ENCODE data around the gene TNRC6C. TPM values are rescaled to one million over a fixed set of nuclear protein-coding genes. Genes with fewer than 3 reads are reported as not detected.
"Not testable (repeated sequence)": the region's sequence is repeated elsewhere in the genome, so short reads cannot be mapped to it uniquely, and the experiment has no call there.

TNRC6C gene
- total and polyA plus RNA-seq, 12 donors, result 2.2 to 31.4 (median 24.2) TPM

DNA sequence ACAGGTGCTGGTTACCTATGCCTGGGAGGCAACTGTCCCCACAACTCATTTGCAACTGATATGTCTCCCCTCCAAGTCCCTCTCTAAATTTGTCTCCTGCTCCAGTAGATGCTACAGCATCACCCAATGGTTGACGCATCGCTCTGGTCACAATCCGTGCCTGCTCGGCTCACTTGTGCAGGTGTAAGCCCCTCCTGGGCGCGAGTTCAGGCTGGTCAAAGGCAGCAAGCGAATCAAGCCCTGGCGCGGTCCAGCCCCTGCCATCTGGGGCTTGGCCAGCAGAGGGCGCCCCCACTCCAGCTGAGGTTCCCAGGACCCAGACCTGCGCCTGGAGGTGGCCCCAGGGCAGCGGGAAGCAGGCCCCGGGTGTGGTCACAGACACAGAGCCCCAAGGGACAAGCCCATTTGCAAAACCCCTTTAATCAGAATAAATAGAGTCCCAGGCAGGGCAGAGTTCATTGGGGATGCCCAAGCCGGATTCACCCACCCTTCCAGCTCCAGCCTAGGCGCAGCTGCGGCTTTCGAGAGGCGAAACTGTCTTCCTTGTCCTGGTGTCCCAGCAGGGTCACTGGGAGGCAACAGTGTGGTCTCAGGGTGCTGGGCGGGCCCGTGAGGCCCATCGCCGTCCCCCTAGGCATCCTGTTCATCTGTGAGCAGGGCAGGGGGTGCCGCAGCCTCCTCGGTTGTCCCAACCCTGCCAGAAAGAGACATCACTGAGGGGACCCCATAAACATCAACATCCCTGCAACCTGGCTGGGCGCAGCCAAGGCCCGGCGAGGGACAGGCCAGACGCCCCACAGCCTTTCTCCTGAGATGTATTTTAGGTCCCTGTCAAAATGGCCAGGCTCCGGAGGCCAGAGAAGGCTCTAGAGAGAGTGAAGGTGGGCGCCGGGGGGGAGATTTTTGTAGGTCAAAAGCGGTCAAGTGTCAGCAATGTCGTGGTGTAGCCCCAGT, 154.3 kb downstream of the TNRC6C start:
- Histone ChIP-seq H3K36me3 (peaks cover 0 to 91% (median 7%) of the 10 kb centered on the region in 9 donors), H3K4me3 (no peak overlapping the region), H3K9me3 (no peaks in the 10 kb centered on the region), H3K27ac (peak overlapping the region in 8 of 10 donors; percentile 11 to 53 (median 29)), H3K4me1 (peaks cover 19 to 77% (median 32%) of the 10 kb centered on the region in 9 donors), H3K27me3 (no peaks in the 10 kb centered on the region)
- WGBS, 2 donors, result 51 to 53% methylated on average over 33 of the region's 33 CpGs
- TF ChIP-seq CTCF (IDR thresholded peaks at IDR 0.05), result peak; percentile 99 to 100 (median 100)
- peak; percentile 77 to 85 for DNase-seq
- ATAC-seq, result peak; percentile 66 to 78 (median 70)
- intact Hi-C loops (cut with DNase I), result loop anchor here (1.0 to 10.0 kb wide), 10 partner anchors 22 to 310 kb away; no protein-coding TSS in a partner anchor

DNA sequence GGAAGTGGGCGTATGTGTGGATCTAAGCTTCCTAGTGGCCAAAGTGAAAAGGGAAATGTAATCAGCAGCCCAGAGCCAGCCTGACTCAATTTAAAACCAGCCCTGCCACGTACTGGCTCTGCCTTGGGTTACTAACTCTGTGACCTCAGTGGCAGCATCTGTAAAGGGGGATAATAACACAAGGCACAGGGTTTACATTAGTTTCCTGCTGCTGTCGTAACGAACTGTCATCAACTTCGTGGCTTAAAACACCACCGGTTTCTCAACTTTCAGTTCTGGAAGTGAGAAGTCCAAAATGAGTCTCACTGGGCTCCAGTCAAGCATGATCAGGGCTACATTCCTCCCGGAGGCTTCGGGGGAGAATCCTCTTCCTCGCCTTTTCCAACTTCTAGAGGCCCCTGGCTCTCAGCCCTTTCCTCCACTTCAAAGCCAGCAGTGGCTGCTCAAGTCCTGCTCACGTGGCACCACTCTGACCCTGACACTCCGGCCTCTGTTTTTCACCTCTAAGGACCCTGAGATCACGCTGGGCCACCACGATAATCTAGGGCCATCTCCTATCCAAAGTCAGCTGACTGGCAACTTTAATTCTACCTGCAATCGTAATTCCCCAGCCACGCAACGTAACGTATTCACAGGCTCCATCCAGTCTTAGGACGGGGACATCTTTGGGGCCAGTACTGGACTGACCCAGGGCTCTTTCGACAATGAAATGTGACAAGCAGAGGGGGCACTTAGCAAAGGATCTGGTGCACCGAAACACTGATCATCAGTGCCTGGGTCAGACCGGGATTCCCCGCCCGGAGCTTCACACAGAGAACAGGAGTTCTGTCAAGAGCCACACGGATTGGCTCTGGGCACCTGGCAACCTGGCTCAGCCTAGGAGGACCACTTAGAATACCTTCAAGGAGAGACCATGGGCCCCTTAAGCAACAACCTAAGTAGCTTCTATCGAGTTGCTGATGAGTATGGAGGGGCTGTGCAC, 155.6 kb downstream of the TNRC6C start:
- ATAC-seq, result no peak
- Histone ChIP-seq H3K9me3 (no peaks in the 10 kb centered on the region), H3K27me3 (no peaks in the 10 kb centered on the region), H3K4me3 (no peak overlapping the region), H3K4me1 (peaks cover 19 to 71% (median 35%) of the 10 kb centered on the region in 9 donors), H3K36me3 (peaks cover 0 to 95% (median 7%) of the 10 kb centered on the region in 9 donors), H3K27ac (peak overlapping the region in 8 of 10 donors; percentile 33 to 74 (median 54))
- intact Hi-C loops (cut with DNase I), result loop anchor here in 9 of 10 donors (2.0 to 10.0 kb wide), 8 partner anchors 21 to 308 kb away; no protein-coding TSS in a partner anchor
- TF ChIP-seq CTCF (IDR thresholded peaks at IDR 0.05), result no peak
- DNase-seq, result no peak
- WGBS, 2 donors, result 75 to 84% methylated on average over 25 of the region's 25 CpGs

DNA sequence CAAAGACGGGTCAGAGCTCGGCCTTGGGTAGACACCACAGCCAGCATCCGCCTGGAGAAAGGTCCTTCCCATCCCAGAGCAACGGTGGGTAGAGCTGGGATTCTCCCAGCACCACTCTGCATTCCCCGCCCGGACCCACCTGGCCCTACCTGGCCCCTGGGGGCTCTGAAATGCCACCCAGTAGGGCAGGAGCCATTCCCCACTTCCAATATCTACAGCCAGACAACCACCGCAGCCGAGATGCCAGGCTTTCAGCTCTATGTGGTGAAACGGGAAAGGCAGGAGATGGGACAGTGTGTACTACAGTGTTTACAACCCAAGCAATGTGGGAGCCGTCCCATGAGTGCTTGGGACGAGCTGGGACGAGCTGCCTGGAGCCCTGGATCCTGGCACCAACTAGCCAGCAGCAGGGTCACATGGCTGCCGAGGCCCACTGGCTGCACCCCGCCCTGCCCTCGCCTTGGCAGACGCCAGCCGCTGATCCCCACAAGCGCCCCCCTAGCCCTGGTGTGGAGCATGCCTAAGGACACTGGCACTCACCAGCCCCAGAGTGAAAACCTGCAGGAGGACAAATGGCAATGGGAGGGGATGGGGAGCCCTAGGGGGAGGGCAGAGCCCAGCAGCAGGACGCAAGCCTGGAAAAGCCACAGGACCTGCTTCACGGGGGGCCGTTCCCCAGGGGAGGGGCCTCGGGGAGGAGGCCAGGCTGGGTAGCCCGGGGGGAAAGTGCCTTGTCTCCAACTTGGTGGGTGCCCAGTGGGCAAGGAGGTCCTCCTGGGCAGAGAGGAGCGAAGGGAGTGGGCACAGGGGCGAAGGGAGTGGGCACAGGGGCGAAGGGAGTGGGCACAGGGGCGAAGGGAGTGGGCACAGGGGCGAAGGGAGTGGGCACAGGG, 156.6 kb downstream of the TNRC6C start:
- DNase-seq (no peak), ATAC-seq (peak; percentile 19 to 87 (median 55))
- H3K27ac ChIP-seq, result peak overlapping the region in 7 of 10 donors; percentile 33 to 74 (median 55)
- intact Hi-C loops (cut with DNase I), result loop anchor here in 9 of 10 donors (5.0 to 10.0 kb wide), 5 partner anchors 62 to 307 kb away; no protein-coding TSS in a partner anchor
- no peaks in the 10 kb centered on the region for H3K27me3 ChIP-seq
- no peak overlapping the region for H3K4me3 ChIP-seq
- peaks cover 0 to 95% (median 7%) of the 10 kb centered on the region in 9 donors for H3K36me3 ChIP-seq
- TF ChIP-seq CTCF (IDR thresholded peaks at IDR 0.05), result no peak
- peaks cover 19 to 61% (median 35%) of the 10 kb centered on the region in 9 donors for H3K4me1 ChIP-seq
- 51 to 74% methylated on average over 26 to 27 of the region's 28 CpGs for WGBS, 2 donors
- H3K9me3 ChIP-seq, result no peaks in the 10 kb centered on the region

DNA sequence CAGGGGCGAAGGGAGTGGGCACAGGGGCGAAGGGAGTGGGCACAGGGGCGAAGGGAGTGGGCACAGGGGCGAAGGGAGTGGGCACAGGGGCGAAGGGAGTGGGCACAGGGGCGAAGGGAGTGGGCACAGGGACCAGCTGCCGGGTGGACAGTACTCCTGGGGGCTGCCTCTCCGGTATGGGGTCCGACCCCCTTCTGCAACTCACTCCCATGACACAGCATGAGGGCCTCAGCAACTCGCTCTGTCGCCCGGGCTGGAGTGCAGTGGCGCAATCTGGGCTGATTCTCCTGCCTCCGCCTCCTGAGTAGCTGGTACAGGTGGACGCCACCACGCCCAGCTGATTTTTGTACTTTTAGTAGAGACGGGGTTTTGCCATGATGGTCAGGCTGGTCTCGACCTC, 157.3 kb downstream of the TNRC6C start:
- H3K27me3 ChIP-seq, H3K9me3 ChIP-seq, DNase-seq, H3K4me3 ChIP-seq, H3K27ac ChIP-seq, ATAC-seq: not testable (repeated sequence)
- Histone ChIP-seq H3K36me3 (peaks cover 0 to 95% (median 7%) of the 10 kb centered on the region in 9 donors), H3K4me1 (peaks cover 18 to 54% (median 34%) of the 10 kb centered on the region in 9 donors)
- 93 to 98% methylated on average over 14 to 15 of the region's 18 CpGs for WGBS, 2 donors
- intact Hi-C loops (cut with DNase I), result loop anchor here in 1 of 10 donors (10.0 kb wide), 1 partner anchor 129 kb away; no protein-coding TSS in a partner anchor

Measured in heart right ventricle (tissue), 16 donors.